NAMALWA (cell line): ENCODE data around the gene SLC35F5.
"Not testable (repeated sequence)": the region's sequence is repeated elsewhere in the genome, so short reads cannot be mapped to it uniquely, and the experiment has no call there.

Source experiments
- DNase-seq: peaks from one replicate; pipeline ENCODE4 v3.0.0-alpha.2; 2015; ENCODE audit warnings: low spot score

SLC35F5 gene, protein sequence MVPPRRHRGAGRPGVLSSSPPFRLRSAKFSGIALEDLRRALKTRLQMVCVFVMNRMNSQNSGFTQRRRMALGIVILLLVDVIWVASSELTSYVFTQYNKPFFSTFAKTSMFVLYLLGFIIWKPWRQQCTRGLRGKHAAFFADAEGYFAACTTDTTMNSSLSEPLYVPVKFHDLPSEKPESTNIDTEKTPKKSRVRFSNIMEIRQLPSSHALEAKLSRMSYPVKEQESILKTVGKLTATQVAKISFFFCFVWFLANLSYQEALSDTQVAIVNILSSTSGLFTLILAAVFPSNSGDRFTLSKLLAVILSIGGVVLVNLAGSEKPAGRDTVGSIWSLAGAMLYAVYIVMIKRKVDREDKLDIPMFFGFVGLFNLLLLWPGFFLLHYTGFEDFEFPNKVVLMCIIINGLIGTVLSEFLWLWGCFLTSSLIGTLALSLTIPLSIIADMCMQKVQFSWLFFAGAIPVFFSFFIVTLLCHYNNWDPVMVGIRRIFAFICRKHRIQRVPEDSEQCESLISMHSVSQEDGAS

DNA sequence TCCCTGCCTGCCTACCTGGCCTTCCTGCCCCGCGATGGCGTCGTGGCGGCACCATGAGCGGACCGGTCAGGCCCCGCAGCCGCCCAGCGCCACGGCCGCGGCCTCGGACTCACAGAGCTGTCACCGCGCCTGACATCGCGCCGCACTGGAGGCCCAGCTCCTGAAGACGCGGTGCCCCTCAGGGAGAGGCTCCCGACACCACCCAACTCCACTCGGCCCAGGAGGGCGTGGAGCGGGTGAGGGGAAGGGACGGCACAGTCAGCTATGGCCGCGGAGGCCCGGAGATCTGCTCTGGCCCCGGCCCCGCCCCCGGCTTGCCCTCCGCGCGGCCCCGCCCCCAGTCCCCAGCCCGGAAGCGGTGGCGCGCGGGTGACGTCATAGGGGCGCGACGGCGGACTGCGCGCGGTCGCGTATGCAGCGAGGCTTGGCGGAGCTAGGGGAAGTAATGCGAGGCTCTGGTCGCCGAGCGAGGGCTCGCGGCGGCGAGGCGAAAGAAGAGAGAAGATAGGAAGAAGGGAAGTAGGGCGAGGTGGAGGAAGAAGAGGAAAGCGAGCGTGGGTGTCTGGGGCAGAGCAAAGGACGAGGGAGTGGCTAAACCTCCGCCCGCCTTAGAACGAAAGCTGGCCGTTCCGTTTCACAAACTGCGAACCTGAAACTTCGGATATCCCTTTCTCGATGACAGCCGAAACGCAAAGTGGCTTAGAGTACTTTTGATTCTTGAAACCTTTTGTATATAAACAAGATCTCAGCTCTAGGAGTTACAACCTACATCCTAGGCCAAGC is at the start of gene SLC35F5:
TSS of gene SLC35F5 (minus strand) at position 288 of the 783 bp plus-strand sequence. CDS start at position 55, 233 bp downstream.
- peak; percentile 97 for DNase-seq

DNA sequence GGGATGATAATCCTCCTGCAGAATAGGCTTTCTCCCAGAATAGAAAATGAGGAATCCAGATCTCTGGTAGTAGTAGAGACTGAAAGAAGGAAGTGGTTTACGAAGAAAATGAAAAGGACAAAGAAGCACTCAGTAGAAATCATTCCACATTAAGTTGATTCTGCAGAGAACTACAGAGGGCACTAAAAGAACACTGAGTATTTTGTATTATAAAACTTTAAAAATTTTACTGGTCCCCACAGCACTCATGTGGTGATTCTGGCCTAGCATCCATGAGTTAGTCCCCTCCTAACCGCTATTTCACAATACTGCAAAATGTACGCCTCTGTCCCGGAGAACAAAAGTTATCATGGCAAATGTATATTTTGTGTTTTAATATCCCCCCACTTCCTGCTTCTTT is 42.9 kb upstream of the SLC35F5 start:
- DNase-seq = no peak

DNA sequence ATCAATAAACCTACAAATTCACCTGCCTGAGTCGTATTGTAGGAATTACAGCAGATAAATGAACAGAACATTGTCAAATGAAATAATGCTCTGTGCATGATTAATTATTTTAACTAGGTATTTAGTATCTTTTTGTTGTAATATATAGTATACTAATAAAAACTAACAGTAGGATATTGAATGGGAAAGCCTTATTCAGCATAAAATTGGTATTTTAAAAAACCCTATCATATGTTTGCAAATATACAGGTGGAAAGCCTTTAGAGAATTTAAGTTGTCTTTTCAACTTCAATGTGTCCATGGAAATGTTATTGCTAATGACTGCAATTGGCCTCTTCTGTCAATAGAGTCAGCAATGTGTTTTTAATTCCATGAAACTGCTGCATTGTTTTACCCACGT is 40.8 kb upstream of the SLC35F5 start:
- no peak for DNase-seq

DNA sequence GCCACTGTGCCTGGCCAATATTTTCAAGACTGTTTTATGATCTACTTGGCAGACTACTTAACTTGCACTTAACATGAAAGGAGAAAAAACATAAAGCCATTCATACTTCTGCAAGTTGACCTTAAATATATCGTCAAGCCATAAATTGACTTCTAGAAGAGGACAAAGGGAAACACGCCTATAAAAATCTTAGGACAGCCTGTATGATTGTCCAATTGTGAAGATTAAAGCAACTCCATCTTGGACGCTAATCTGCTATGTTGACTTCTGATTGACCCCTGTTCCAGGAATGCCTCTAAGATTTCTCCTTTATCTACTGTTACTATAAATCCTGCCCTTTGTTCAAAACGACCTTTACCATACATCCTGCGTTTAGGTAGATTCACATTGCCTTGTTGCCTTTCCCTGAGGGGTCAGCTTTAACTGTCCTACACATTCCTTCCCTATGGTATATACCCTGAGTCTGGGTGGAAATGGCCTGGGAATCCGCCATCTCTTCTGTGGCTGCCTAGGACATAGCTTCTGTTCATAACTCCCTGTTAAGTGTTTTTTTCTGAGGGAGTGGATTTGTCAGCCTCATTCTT is 40.2 kb upstream of the SLC35F5 start:
- DNase-seq = no peak

DNA sequence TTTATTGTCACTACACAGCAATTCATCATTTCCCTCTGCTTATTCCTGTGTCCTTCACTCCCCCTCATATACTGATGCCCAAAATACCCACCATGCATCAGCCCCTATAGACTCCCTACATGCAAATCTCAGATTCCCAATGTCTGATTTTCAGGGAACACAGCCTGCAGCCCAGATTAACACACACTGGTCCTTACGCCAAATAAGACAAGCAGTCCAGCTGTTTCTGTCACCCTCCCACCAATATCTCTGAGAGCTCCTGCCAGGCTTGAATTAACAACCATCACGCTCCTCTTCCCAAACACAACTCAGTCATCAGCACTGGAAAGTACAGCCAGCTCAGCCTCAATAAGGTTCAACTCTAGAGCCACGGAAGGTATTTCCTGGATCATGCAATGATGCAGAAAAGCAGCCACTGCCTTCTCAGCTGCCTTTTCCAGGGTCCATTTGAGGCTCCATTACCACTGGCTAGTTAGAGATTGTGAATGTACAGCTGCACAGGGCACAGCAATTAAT is 39.0 kb upstream of the SLC35F5 start:
- DNase-seq = no peak

DNA sequence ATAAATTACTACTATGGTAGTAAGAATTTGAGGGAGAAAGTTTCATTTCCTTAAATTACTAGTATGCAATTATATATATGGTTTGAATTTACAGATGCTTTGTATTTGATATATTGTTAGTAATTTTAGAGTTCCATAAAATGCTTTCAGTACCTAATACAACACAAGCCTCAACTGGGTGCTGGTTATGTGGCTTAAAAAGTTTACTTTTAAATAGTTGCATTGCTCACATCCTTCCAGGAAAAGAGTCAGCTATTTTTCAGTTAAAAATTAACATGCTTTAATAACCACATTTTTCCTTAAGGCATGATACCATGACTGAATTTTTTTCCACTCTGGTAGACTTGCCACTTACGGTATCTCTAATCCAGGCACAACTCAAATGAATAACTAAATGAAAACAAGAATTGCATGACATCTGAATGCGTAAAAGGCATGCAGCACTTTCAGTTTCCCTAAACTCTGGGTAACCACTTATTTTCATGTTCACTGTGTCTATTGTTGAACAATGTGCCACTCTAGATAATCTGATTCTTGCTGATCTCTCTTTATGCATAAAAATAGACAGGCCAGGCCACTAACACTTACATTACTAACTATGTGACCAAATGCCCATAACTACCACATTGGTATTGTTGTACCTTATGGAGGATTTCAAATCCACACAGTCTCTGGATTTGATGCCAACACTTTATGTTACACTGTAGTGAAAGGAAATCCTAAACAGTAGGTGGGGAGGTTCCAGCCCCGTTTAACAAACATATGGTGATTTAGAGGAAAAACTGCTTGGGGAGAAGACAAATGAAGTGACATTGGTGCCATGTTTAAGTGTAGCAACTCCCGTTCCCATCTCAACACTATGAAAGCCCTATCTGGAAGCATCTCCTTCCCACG is 35.5 kb upstream of the SLC35F5 start:
- DNase-seq = peak; percentile 21

DNA sequence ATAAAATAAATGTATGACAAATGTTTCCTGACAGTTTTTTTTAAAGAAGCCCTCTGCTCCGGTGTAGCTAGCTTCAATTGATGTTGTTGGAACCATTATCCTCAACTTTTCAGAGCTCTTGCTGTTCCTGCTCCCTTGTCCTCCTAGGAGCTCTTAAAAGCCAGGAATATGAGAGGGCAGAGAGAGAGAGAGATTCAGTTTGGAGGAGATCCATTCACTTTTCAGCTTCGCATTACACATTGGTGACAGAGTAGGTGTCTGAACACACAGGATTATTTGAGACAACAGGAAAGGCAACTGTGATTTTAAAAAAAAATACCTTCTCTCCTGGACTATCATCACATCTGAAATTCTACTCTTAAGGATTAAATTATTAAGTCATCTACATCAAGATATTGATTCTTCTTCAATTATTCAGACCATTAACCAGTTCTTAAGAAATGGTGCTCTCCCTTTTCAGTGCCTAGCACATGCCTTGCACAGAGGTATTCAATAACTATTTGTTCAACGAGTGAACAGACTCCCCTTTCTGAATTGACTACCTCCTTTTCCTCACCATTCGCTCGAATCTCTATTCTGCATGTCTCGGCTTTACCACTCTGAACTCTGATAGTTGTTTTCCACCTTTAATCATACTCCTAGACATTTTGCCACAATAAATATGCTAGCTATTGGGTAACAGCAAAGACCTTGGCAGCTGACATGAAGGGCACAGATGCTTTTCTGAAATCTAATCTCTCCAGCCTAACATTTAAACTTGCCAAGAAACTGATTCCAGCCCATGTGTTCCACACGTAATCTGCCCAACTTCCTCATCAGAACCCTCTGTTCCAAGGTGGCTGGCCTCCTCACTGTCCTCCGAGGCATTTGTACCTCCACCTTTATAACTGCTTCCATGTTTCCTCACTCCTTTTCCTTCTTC is 28.6 kb upstream of the SLC35F5 start:
- DNase-seq = no peak

DNA sequence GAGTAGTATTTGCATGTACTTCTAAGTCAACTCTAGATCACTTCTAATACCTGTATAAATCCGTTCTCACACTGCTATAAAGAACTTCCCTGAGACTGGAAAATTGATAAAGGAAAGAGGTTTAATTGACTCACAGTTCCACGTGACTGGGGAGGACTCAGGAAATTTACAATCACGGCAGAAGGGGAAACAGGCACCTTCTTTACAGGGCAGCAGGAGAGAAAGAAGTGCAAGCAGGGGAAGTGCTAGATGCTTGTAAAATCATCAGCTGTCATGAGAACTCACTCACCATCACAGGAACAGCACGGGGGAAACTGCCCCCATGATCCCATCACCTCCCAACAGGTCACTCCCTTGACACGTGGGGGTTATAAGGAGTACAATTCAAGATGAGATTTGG is 24.0 kb upstream of the SLC35F5 start:
- no peak for DNase-seq

DNA sequence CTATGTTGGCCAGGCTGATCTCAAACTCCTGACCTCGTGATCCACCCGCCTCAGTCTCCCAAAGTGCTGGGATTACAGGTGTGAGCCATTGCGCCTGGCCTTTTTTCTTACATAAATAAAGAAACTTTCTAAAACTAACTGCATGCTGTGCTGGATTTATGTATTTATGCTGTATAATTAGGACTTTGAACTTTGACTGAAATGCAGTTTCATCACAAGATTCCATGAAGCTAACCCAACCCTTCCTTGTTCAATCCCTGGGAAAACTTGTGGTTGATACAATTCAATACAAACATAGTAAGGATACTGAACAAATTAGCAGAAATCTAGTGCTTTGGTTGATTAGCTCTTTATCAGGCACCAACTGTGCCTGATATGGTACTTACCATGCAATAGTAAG is 20.9 kb upstream of the SLC35F5 start:
- no peak for DNase-seq

DNA sequence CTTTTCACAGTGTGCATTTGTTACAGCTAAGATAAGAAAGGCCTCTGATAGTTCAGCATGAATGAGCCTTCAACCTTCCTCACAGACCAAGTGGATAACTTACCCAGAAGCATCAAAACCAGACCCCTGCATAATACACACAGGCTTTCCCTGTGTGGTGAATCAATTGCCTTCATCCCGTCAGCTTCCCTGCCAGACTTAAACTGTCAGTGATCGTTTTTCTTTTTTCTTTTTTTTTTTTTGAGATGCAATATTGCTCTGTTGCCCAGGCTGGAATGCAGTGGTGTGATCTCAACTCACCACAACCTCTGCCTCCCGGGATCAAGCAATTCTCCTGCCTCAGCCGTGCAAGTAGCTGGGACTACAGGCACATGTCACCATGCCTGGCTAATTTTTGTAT is 20.5 kb upstream of the SLC35F5 start:
- DNase-seq = no peak

DNA sequence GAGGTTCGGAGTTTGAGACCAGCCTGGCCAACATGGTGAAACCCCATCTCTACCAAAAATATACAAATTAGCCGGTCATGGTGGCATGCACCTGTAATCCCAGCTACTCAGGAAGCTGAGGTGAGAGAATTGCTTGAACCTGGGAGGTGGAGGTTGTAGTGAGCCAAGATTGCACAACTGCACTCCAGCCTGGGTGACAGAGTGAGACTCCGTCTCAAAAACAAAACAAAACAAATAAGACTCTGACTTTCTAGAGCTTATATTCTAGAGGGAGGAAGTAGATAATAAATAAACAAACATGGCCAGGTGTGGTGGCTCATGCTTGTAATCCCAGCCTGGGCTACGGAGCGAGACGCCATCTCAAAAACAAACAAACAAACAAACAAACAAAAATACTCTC is 18.2 kb upstream of the SLC35F5 start:
- not testable (repeated sequence) for DNase-seq

DNA sequence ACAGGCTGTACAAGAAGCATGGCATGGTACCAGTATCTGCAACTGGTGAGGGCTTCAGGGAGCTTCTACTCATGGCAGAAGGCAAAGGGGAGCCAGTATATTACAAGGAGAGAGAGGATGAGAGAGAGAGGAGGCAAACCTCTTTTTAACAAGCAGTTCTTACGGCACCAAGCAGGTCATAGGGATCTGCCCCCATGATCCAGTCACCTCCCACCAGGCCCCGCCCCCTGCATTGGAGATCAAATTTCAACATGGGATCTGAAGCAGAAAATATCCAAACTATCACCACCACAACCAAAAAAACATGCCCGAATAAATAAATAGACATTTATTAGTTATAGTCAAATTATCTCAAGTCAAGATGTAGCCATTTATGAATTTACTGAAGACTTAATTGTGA is 14.5 kb upstream of the SLC35F5 start:
- DNase-seq = no peak

DNA sequence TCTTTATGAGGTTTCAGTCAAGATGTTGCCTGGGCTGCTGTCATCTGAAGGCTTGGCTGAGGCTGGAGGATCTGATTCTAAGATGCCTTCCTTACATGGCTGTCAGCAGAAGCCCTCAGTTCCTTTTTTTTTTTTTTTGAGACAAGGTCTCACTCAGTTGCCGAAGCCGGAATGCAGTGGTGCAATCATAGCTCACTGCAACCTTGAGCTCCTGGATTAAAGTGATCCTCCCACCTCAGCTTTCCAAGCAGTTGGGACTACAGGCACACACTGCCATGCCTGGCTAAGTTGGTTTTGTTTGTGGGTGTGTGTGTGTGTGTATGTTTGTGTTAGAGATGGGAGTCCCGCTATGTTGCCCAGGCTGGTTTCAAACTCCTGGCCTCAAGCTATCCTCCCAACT is 13.1 kb upstream of the SLC35F5 start:
- no peak for DNase-seq

DNA sequence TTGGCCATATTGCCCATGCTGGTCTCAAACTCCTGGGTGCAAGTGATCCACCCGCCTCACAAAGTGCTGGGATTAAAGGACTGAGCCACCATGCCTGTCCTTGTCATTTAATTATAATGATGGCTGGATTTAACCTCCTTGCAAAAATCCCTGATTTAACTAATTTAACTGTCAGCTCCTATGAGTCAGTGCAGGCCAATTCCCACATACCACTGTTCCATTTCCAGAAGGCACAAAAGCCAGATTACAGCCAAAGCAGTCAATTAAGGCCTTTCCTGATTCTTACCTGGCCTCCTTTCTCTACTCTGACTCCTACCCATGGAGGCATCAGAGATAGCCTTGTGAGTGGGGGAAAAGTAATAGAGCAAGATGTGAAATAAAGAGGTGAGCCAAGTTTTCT is 12.3 kb upstream of the SLC35F5 start:
- no peak for DNase-seq

DNA sequence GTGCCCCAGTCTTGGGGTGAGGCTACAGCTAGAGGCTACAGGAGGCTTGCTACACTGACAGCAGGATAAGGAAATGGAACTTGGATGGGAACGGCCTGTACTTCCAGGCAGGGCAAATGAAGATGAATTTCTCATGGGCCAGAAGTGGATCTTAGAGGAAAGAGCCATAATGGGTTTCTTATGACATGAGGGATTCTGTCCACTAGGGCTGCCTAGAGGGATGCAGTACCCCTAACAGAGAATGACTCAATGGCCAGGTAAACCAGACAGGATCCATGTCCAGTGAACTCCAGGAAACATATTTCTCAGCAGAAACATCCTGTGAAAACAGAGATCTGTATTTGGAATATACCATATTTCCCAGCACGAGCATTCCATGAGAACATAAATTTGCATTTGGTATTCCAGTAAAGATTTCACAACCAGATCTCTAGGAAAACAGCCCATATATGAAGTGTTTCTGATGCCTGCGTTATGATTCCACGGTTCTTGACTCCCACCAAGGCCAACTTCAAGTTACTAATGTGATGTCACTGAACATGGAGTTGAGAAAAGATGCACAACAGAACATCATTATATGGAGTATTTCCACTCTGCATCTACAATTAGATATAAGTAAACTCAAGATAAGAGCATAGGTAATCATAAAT is 11.5 kb upstream of the SLC35F5 start:
- DNase-seq = no peak

DNA sequence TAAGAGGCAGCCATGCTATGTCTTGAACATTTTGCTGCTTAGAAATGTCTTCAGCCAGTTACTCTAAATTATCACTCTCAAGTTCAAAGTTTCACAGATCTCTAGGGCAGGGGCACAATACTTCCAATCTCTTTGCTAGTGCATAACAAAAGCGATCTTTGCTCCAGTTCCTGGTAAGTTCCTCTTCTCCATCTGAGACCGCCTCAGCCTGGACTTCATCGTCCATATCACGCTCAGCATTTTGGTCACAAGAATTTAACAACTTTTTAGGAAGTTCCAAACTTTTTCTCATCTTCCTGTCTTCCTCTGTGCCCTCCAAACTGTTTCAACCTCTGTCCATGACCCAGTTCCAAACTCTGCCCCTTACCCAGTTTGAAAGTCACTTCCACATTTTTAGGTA is 8.8 kb upstream of the SLC35F5 start:
- DNase-seq = no peak

DNA sequence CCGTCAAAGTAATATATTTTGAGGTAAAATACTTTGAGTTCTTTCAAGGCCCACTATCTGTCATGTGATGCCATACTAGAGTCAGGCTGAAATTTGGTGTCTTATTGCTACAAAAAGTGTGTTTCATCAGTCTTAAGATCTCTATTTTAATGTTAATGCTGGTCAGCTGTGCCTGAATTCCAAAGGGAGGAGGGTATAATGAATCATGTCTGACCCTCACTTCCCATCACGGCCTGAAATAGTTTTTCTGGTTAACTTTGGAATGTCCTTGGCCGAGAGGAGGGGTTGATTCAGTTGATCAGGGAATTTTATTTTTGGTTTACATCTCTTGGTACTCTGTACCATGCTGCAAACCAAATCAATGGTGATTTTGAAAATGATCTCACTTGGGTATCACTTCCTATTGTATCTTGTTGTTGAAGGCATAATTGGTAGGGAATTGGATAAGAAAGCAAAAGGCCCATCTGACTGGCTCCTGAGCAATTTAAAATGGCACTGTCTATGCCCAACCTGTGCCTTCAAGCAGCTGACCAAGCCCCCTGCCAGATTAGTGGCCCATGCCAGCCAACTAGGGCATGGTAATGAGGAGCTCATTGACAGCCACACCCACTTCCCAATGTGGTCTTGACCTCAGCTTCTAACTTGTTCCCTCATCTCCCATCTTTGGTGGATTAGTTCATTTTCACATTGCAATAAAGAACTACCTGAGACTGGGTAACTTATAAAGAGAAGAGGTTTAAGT is 6.1 kb upstream of the SLC35F5 start:
- no peak for DNase-seq

DNA sequence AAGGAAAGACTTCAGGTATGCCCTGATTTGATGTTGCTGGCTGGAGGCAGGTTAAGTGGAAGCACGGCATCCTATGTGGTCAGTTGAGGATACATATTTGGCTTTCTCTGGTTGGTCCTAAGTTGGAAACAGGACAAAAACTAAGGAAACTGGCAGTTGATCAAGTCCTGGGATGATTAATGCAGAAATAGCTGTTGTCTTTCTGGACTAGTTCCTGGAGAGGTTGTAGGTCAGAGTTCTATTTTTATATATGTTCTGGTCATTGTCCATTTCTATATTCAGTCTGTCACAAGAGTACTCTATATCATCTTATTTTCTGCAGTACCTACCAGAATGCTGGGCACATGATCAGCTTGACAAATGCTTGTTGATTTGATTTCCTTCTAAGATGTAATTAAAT is 4.0 kb upstream of the SLC35F5 start:
- no peak for DNase-seq

DNA sequence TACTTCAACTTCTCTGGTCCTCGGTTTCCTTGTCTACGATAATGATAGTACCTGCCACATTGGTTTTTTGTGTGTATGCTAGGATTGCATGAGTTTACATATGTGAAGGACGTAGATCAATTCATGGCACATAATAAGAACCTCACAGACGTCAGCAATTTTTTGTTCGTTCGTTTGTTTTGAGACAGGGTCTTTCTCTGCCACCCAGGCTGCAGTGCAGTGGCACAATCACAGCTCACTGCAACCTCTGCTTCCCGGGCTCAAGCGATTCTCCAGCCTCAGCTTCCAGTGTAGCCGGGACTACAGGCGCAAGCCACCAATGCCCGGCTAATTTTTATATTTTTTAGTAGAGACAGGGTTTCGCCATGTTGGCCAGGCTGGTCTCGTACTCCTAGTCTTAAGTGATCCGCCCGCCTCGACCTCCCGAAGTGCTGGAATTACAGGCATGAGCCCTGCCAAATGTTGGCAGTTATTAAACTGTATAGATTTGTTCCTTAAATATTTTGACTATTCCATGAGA is 756 bp upstream of the SLC35F5 start:
- DNase-seq = no peak
